Measurements from ENCODE around the gene KHDRBS2. TPM values are rescaled to one million over a fixed set of nuclear protein-coding genes. Genes with fewer than 3 reads are reported as not detected.
"Not testable (repeated sequence)": the region's sequence is repeated elsewhere in the genome, so short reads cannot be mapped to it uniquely, and the experiment has no call there.

Gene KHDRBS2
- total RNA-seq, 2 experiments from 2014 or later, result not detected

DNA sequence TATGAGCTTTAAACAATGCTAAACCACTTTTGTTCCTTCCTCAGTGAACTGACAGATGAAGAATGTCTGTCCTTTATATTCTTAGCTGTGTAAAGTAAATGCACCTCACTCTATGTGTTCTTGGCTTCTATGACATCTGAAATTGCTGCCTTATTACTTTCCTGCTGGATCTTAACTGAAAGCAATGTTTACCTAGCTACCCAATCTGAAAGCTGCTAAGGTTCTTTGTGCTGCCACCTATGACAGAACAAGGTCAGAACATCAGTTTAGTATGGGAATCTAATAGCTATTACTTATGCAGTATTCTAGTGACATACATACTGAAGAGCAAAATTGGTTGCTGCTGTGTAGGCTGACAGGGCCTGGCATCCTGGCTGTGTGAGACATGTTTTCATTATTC is 444.1 kb downstream of the KHDRBS2 start:
- H3K36me3 Mint-ChIP-seq, result no peaks in the 10 kb centered on the region
- DNase-seq (no peak), ATAC-seq (ENCODE audit: low read depth) (no peak)
- H3K27ac Mint-ChIP-seq, result no peak overlapping the region
- no peaks in the 10 kb centered on the region for H3K4me1 Mint-ChIP-seq
- no peaks in the 10 kb centered on the region for H3K27me3 Mint-ChIP-seq
- POLR2A ChIA-PET, result no interaction called here
- no peak overlapping the region for H3K4me3 Mint-ChIP-seq
- H3K9me3 Mint-ChIP-seq, result peaks cover 2% of the 10 kb centered on the region

- Mint-ChIP-seq H3K27ac (no peak overlapping the region), H3K4me3 (no peak overlapping the region), H3K9me3 (peaks cover 3% of the 10 kb centered on the region), H3K36me3 (no peaks in the 10 kb centered on the region), H3K27me3 (no peaks in the 10 kb centered on the region), H3K4me1 (no peaks in the 10 kb centered on the region)
- ATAC-seq (ENCODE audit: low read depth) (no peak), DNase-seq (no peak)
- POLR2A ChIA-PET, result no interaction called here
These were observed 450.8 kb downstream of the KHDRBS2 start for GRCh38 chr6:61835237-61835636.

DNA sequence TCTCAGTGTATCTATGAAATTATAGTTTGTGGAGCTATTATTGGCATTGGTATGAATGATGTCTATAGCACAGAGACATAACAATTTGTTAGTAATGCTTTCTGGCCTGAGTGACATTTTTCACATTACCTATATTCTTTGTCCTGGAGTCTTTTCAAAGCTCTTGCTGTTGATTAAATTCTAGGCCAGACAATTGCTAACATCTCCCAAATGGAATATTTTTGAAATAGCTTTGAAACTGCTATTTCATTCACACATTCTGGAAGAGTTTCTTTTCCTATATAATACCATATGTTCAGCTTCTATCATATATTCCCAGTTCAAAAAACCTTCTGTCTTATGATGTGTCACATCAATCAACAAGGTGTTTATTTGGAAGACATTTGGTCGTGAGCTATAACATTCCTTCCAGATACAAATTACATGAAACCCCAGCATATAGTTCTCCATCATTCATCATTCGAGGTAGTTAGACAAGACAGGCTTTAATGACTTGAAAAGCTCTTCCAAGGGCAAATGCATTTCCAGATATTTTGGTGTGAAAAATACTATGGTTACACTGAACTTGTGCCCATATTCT is 452.8 kb downstream of the KHDRBS2 start:
- DNase-seq, result no peak
- Mint-ChIP-seq H3K27me3 (no peaks in the 10 kb centered on the region), H3K36me3 (no peaks in the 10 kb centered on the region), H3K4me3 (no peak overlapping the region), H3K27ac (no peak overlapping the region), H3K9me3 (peaks cover 3% of the 10 kb centered on the region), H3K4me1 (no peaks in the 10 kb centered on the region)
- ATAC-seq (ENCODE audit: low read depth), result no peak
- POLR2A ChIA-PET, result no interaction called here

- H3K9me3 Mint-ChIP-seq, result peaks cover 1% of the 10 kb centered on the region
- no peak overlapping the region for H3K4me3 Mint-ChIP-seq
- no peaks in the 10 kb centered on the region for H3K4me1 Mint-ChIP-seq
- H3K36me3 Mint-ChIP-seq, result no peaks in the 10 kb centered on the region
- DNase-seq, result no peak
- ATAC-seq (ENCODE audit: low read depth), result no peak
- no peaks in the 10 kb centered on the region for H3K27me3 Mint-ChIP-seq
- no peak overlapping the region for H3K27ac Mint-ChIP-seq
- POLR2A ChIA-PET, result no interaction called here
These were observed 468.3 kb downstream of the KHDRBS2 start for GRCh38 chr6:61817716-61818115.

DNA sequence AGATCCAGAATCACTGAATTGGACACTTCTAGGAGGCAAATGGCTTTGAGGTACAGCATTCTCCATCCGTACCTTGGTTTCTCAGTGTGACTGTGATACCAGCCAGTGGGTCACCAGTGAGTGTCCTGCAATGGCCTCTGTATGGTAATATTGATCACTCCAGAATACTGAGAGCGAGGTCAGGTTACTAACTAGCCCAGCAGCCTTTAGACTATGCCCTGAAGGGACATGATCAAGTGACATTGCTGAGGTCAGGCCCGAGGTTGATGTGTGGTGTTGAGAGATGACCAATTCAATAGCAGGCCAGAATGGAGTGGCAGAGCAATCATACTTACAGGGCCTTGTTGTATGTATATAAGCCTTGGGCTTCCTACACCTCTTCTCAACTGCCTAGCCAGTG is 476.0 kb downstream of the KHDRBS2 start:
- DNase-seq (no peak), ATAC-seq (ENCODE audit: low read depth) (no peak)
- no peaks in the 10 kb centered on the region for H3K27me3 Mint-ChIP-seq
- H3K9me3 Mint-ChIP-seq, result peaks cover 4% of the 10 kb centered on the region
- H3K36me3 Mint-ChIP-seq, result no peaks in the 10 kb centered on the region
- H3K27ac Mint-ChIP-seq, result no peak overlapping the region
- H3K4me3 Mint-ChIP-seq, result no peak overlapping the region
- H3K4me1 Mint-ChIP-seq, result no peaks in the 10 kb centered on the region
- POLR2A ChIA-PET, result no interaction called here

- H3K36me3 Mint-ChIP-seq, result no peaks in the 10 kb centered on the region
- POLR2A ChIA-PET, result no interaction called here
- H3K4me1 Mint-ChIP-seq, result no peaks in the 10 kb centered on the region
- H3K27me3 Mint-ChIP-seq, result no peaks in the 10 kb centered on the region
- H3K27ac Mint-ChIP-seq, result no peak overlapping the region
- no peak overlapping the region for H3K4me3 Mint-ChIP-seq
- DNase-seq (no peak), ATAC-seq (ENCODE audit: low read depth) (no peak)
- H3K9me3 Mint-ChIP-seq, result peaks cover 4% of the 10 kb centered on the region
These were observed 476.9 kb downstream of the KHDRBS2 start for GRCh38 chr6:61809004-61809595.

DNA sequence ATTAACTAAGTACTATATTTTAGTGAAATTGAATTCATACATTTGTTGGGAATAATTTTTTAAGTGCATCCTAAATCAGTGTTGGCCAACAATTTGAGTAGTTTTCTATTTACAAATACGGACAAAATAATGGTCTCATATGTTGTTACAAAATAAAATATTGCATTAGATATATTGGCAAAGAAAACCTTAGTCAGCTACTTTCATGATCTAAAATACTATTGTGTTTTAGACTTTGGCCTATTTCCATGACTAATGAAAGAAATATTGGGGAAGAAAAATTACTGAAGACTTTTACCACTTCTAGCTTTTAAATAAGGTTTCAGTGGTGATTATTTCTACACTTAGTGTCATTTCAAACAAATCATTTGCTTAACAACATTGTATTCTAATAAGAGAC is 498.0 kb downstream of the KHDRBS2 start:
- H3K27ac Mint-ChIP-seq, result no peak overlapping the region
- H3K4me3 Mint-ChIP-seq, result no peak overlapping the region
- no peaks in the 10 kb centered on the region for H3K4me1 Mint-ChIP-seq
- no peak for ATAC-seq (ENCODE audit: low read depth)
- H3K36me3 Mint-ChIP-seq, result no peaks in the 10 kb centered on the region
- no peaks in the 10 kb centered on the region for H3K27me3 Mint-ChIP-seq
- no peak for DNase-seq
- POLR2A ChIA-PET, result no interaction called here
- no peaks in the 10 kb centered on the region for H3K9me3 Mint-ChIP-seq

- POLR2A ChIA-PET, result not testable (repeated sequence)
These were observed 516.6 kb downstream of the KHDRBS2 start for GRCh38 chr6:61769446-61769845.

DNA sequence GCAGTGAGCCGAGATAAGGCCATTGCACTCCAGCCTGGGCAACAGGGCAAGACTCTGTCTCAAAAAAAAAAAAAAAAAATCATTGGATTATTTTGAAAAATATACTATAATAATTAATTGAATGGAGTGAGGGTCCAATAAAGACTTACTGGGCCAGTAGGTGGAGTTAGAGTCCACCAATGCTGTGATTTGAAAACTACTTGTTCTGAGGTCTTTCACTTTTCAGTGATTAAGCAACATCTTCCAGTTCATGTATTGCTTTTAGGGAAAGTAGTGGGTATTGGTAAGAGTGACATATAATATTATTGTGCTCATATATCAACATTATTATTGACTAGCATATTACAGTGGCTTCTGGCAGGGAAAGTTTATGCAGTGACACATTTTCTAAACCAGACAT is 530.3 kb downstream of the KHDRBS2 start:
- no peak for ATAC-seq (ENCODE audit: low read depth)
- no peak for DNase-seq
- peaks cover 4% of the 10 kb centered on the region for H3K9me3 Mint-ChIP-seq
- no peak overlapping the region for H3K27ac Mint-ChIP-seq
- POLR2A ChIA-PET, result no interaction called here
- H3K36me3 Mint-ChIP-seq, result no peaks in the 10 kb centered on the region
- H3K27me3 Mint-ChIP-seq, result no peaks in the 10 kb centered on the region
- no peak overlapping the region for H3K4me3 Mint-ChIP-seq
- H3K4me1 Mint-ChIP-seq, result no peaks in the 10 kb centered on the region

More at GRCh38 chr6:61769446-61769845, 516.6 kb downstream of the KHDRBS2 start:
- H3K27me3 Mint-ChIP-seq; H3K4me1 Mint-ChIP-seq; DNase-seq; H3K36me3 Mint-ChIP-seq; H3K9me3 Mint-ChIP-seq; H3K27ac Mint-ChIP-seq; H3K4me3 Mint-ChIP-seq; ATAC-seq (ENCODE audit: low read depth): not testable (repeated sequence)

GRCh38 chr6:61751986-61752385 is 534.0 kb downstream of the KHDRBS2 start:
- ATAC-seq (ENCODE audit: low read depth), result no peak
- POLR2A ChIA-PET, result no interaction called here
- Mint-ChIP-seq H3K4me1 (no peaks in the 10 kb centered on the region), H3K4me3 (no peak overlapping the region), H3K36me3 (no peaks in the 10 kb centered on the region), H3K27ac (no peak overlapping the region), H3K9me3 (peaks cover 6% of the 10 kb centered on the region), H3K27me3 (no peaks in the 10 kb centered on the region)
- DNase-seq, result no peak

GRCh38 chr6:61745994-61746393 is 540.0 kb downstream of the KHDRBS2 start:
- Mint-ChIP-seq H3K4me1 (no peaks in the 10 kb centered on the region), H3K36me3 (no peaks in the 10 kb centered on the region), H3K27ac (no peak overlapping the region), H3K27me3 (no peaks in the 10 kb centered on the region), H3K4me3 (no peak overlapping the region), H3K9me3 (peaks cover 7% of the 10 kb centered on the region)
- DNase-seq (no peak), ATAC-seq (ENCODE audit: low read depth) (no peak)
- POLR2A ChIA-PET, result no interaction called here

DNA sequence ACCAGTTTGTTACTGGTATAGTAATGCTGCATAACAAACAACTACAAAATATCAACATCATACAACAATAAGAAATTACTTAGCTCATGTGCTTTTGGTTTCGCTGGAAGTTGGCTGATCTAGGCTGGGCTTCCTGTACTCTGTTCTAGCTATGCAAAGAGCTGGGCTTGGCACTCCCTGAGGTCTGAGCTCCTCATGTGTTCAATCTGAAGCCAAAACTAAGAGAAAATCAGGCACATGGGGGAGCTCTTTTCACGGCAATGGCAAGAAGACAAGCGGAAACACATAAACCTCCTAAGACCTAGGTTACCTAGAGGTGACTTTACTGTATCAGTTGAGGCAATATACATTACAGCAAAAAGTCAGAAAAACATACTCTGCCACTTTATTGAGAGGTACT is 574.2 kb downstream of the KHDRBS2 start:
- Mint-ChIP-seq H3K36me3 (no peaks in the 10 kb centered on the region), H3K4me1 (no peaks in the 10 kb centered on the region), H3K27me3 (no peaks in the 10 kb centered on the region), H3K4me3 (no peak overlapping the region), H3K27ac (no peak overlapping the region), H3K9me3 (peaks cover 6% of the 10 kb centered on the region)
- ATAC-seq (ENCODE audit: low read depth), result no peak
- POLR2A ChIA-PET, result no interaction called here
- DNase-seq, result no peak

DNA sequence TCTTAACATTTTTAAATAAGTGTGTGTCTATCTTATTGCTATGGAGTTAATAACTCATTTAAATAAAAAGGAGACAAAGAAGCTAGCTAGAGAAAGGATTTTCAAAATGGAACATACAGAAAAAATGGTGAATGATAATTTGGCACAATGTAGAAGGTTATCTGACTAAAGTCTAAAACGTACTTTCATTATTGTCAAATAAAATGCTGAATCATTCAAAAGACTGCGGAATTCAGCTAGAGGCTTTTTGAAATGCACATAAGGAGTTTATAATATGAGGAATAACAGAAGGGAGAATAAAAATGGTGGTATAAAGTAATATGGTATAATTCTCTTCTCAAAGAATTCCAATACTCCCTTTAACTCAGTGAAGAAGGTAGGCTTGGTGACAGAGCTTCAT is 597.9 kb downstream of the KHDRBS2 start:
- H3K4me1 Mint-ChIP-seq, result no peaks in the 10 kb centered on the region
- POLR2A ChIA-PET, result no interaction called here
- peaks cover 6% of the 10 kb centered on the region for H3K9me3 Mint-ChIP-seq
- ATAC-seq (ENCODE audit: low read depth), result no peak
- H3K36me3 Mint-ChIP-seq, result no peaks in the 10 kb centered on the region
- no peak overlapping the region for H3K4me3 Mint-ChIP-seq
- no peaks in the 10 kb centered on the region for H3K27me3 Mint-ChIP-seq
- DNase-seq, result no peak
- no peak overlapping the region for H3K27ac Mint-ChIP-seq

DNA sequence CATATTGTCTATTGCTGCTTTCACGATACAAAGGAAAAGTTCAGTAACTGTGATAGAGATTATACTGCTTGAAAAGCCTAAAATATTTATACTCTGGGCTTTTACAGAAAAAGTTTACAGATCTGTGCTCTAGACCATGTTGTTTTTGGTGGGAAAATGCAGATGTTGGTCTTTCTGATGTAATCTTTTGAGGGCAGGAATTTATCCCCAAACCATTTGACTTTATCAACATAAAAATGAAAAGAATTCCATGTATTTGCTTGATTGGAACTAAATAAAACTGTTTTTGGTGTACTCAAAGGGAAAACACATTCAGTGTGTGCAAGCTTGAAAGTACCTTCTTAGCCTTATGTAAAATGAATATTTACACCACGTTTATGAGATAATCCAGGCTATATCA is 603.5 kb downstream of the KHDRBS2 start:
- H3K4me1 Mint-ChIP-seq, result no peaks in the 10 kb centered on the region
- POLR2A ChIA-PET, result no interaction called here
- H3K9me3 Mint-ChIP-seq, result peaks cover 6% of the 10 kb centered on the region
- no peaks in the 10 kb centered on the region for H3K36me3 Mint-ChIP-seq
- H3K4me3 Mint-ChIP-seq, result no peak overlapping the region
- no peaks in the 10 kb centered on the region for H3K27me3 Mint-ChIP-seq
- H3K27ac Mint-ChIP-seq, result no peak overlapping the region
- no peak for DNase-seq
- no peak for ATAC-seq (ENCODE audit: low read depth)

DNA sequence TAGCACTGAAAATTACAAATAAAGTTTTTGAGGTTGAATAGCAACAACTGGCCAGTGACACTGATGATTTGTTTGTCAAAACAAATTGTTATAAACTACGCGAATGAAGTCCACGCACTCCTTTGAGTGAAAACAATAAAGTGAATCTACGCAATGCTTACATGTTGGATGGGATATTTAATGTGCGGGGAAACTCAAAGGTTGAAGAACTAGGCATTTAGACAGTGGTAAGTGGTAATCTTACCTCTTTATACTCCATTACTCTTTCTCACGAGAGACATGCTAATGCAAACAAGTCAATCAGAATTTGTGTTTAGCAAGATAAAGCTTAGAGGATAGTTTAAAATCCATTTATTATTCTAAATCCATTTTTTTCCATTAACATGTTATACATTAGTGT is 606.4 kb downstream of the KHDRBS2 start:
- Mint-ChIP-seq H3K27me3 (no peaks in the 10 kb centered on the region), H3K4me1 (no peaks in the 10 kb centered on the region), H3K4me3 (no peak overlapping the region), H3K27ac (no peak overlapping the region), H3K9me3 (peaks cover 7% of the 10 kb centered on the region), H3K36me3 (no peaks in the 10 kb centered on the region)
- ATAC-seq (ENCODE audit: low read depth) (no peak), DNase-seq (no peak)
- POLR2A ChIA-PET, result no interaction called here

Measured in activated naive CD8-positive, alpha-beta T cell treated with anti-CD3 and anti-CD28 coated beads, Interleukin-2, amount 10 ng/mL, durations not matched to agents 7 days and 5 days (primary cell).